Measurements from ENCODE around the gene TNFAIP8L2.
"Not testable (repeated sequence)": the region's sequence is repeated elsewhere in the genome, so short reads cannot be mapped to it uniquely, and the experiment has no call there.

The TNFAIP8L2 gene

DNA sequence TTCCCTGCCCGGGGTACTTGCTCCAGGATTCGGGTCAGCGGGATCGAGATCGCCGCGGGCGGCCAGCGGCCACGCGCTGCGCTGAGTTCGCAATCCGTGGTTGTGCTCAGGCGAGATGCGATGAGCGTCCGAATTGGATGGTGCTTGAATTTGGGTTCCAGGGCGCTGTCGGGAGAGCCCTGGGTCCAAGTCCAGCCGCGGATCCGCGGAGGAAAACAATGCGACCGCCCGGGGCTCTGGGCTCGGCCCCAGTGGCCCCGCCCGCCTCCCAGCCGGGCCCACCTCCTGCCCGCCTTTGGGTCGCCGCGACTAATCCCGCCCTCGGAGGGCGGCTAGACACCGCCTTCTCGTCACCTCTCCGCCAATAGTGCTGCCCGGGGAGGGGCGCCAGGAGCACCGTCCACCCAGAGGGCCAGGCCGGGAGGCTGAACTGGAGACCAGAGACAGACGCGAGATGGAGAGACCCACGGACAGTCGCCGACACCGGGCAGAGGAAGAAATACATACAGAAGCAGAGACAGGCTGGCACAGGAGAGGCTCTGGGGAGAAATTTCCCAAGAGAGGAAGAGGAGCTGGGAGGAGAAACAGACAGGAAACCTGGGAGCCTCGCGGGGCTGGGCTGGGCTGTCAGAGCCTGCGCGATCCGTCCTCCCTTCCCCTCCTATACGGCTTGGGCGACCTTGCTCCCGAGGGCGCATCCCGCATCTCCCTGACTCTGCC lies 9.9 kb upstream of the TNFAIP8L2 start, which contains the start of gene SEMA6C:
SEMA6C (minus strand) TSS at position 220 of the 720 bp plus-strand sequence. CDS start 4,010 bp downstream, outside the sequence.
- DNase-seq, result peak; percentile 83 to 86

GRCh38 chr1:151147132-151147503 lies 9.3 kb upstream of the TNFAIP8L2 start:
- no peak for DNase-seq

DNA sequence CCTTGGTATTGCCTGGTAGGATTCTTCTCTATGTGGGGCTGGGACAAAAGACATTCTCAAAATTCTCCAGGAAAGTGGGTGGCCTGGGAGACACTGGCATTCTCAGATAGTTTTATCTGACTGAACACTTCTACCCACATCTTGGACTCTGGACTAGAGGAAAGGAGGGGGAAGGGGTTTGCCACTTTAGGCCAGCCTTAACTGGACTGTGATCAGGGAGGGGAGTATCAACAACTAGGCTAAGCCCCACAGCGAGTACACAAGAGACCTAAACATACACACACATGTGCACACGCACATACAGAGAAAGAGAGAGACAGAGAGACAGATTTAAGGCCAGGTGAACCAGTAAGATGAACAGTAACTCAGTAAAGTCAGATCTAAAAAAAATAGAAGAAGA lies 8.8 kb upstream of the TNFAIP8L2 start:
- no peak for DNase-seq

GRCh38 chr1:151157067-151157531 lies 650 bp downstream of the TNFAIP8L2 start:
- DNase-seq, result peak in 1 of 2 experiments; percentile 54

DNA sequence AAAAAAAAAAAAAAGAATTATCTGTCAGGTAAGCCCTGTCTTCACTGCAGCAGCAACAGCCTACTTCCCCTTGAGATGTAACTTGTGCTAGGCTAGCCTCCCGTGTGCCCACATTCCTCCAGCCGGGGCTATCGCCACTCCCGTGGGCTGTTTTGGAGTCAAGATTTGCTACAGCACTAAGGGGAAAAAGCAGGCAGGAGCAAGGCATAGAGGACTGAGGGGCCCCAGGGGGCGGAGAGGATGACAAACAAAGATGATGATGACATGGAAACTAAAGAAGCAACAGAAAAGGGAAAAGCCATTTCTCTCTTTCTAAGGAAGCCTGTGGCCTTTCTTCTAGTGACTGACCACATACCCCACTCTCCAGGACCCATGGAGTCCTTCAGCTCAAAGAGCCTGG lies 1.9 kb downstream of the TNFAIP8L2 start:
- DNase-seq, result peak; percentile 50 to 54

DNA sequence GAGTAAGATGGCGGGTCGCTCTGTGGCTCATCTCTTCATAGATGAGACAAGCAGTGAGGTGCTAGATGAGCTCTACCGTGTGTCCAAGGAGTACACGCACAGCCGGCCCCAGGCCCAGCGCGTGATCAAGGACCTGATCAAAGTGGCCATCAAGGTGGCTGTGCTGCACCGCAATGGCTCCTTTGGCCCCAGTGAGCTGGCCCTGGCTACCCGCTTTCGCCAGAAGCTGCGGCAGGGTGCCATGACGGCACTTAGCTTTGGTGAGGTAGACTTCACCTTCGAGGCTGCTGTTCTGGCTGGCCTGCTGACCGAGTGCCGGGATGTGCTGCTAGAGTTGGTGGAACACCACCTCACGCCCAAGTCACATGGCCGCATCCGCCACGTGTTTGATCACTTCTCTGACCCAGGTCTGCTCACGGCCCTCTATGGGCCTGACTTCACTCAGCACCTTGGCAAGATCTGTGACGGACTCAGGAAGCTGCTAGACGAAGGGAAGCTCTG lies 2.4 kb downstream of the TNFAIP8L2 start:
- no peak for DNase-seq

- DNase-seq, result no peak
Observed at GRCh38 chr1:151159373-151159772, 2.9 kb downstream of the TNFAIP8L2 start.

DNA sequence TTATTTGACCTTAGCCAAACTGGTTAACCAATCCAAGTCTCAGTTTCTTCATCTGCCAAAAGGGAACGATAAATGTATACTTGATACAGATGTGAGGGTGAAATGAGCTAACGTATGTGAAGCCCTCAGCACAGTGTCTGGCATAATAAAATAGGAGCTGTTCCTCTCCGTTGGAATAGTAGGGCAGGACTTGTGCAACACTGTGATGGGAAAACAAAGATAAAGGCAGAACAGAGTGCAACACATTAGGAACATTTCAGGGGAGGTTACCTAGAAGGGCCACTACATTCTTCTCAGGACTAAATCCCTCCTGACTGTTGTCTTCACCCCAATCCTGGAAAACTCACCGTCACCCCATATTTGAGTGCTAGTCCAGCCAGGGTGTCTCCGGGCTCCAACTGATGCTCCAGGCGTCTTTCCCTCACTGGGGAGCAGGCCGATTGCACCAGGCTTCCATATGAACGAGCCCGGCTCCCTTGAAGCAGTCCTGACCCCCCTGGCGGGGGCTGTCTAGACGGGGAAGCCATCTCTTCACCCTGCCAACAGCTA lies 8.4 kb downstream of the TNFAIP8L2 start:
- DNase-seq, result no peak

DNA sequence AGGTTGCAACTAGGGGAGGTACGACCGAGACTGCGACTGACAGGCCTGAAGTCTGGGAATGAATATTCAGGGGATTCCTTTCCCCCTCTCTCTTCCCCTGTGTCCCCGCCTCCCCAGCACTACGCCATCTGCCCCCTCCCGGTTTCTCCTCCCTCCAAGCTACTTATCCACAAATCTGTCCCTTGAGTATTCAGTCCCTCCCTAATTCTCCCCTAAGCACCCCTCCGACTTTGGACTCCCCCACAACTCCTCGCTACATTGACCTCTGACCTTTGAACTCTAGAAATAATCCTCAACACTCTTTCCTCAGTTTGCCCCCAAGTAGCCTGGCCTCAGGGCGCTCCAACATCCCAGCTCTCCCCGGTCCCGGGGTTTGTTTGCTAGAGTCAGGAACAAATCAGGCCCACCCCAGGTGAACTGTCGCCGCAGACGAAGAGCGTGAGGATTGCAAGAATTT lies 8.9 kb downstream of the TNFAIP8L2 start:
- DNase-seq, result no peak

DNA sequence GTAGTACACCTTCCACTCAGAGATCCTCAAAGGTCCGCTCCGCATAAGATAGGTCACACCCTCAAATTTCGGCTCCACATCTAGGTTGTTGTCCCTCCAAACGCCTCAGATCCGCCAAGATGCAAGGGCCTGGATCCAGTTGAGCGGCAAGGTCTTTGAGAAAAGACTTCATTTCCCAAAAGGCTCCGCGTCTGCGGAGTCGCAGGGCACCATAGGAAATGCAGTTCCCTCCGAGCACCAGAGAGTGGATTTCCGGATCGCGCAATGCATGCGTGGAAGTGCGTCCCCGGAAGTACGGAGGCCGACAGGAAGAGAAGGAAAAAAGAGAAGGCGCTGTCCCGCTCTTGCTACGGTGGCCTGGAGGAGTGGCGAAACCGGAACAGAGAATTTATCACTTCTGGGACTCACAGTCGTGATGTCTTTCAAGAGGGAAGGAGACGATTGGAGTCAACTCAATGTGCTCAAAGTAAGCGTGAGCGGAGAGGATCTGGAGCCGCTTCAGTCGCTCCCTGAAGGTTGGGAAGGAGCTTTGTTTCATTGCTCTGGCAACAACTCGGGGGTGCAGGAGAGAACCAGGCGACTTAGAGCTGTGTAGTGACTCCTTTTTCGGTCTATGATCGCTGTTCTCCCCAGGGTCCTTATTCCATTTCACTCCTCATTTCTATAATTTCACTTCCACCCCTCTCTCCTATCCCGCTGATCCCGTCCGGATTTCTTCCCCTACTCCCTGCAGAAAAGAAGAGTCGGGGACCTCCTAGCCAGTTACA lies 9.5 kb downstream of the TNFAIP8L2 start, which contains the start of the genes LYSMD1 and SCNM1:
LYSMD1 (minus strand) TSS at position 165 of the 767 bp plus-strand sequence. CDS start 644 bp downstream, outside the sequence.
SCNM1 (plus strand) TSS at position 407 of the 767 bp plus-strand sequence; CDS start at position 416, 9 bp downstream.
- peak; percentile 88 to 95 for DNase-seq

DNA sequence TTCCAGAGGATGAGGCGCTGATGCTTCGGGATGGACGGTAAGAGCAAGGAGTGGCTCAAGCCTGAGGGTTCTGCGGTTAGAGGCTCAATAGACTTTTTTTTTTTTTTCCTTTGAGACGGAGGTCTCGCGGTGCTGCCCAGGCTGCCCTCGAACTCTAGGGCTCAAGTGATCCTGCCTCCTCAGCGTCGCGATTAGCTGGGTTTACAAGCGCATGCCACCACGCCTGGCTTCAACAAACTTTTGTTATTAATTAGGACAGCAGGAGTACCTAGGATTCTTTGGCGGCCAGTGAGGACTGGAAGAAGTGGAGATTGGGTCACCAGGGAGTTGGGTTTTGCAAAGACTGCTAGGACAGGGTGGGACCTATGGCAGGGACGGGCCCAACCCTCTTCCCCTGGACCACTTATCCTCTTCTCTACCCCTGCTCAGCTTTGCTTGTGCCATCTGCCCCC lies 10.1 kb downstream of the TNFAIP8L2 start:
- DNase-seq, result no peak

DNA sequence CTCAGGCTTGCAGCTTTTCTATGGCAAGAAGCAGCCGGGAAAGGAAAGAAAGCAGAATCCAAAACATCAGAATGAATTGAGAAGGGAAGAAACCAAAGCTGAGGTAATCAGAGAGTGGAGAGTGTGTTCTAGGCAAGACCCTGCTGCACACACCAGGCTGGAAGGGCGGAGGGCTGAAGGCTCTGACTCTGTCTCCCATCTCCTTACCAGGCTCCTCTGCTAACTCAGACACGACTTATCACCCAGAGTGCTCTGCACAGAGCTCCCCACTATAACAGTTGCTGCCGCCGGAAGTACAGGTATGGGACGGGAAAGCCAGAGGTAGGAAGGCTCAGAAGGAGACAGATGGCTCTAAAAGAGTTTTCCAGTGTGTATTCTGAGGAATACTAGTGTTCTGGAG lies 10.7 kb downstream of the TNFAIP8L2 start:
- no peak for DNase-seq

DNA sequence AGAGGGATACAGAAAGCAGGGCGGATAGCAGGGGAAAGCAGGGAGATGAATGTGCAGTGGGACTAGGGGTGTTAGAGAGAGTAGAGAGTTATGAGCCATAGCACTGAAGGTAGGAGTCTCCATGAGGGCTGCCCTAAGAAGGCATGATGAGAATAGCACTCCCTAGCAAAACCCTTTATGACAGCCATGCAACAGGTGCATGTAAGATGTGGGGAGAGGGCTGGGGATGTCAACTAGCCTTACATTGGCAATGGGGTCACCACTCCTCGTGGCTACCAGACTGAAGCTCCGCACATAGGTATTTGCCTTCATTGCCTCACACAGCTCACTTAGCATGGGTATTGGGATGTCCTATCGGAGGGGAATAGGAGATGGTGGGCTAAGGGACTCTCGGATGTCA lies 14.7 kb downstream of the TNFAIP8L2 start:
- DNase-seq, result no peak

- no peak for DNase-seq
Observed at GRCh38 chr1:151175041-151175741, 18.7 kb downstream of the TNFAIP8L2 start.

DNA sequence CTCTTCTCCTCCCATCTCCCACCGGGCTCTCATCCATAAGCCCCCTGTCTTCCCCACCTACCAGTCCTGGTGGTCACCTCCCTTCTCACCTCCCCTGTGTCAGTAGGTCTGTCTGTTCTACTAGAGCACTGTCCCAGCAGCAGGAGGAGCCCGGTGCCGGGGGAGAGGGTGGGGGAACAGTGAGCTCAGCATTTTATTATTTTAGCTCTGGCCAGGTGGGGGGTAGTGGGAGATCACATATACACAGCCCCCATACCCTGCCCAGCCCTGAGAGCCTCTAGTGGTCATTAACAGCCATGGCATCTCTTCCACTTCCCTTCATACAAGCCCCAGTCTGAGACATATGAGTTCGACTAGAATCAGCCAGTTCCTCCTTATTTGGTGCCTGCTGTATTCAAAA lies 19.4 kb downstream of the TNFAIP8L2 start, which contains the start of gene TMOD4:
TMOD4 (minus strand) TSS at position 119 of the 400 bp plus-strand sequence. CDS start 1,106 bp downstream, outside the sequence.
- DNase-seq, result no peak

- no peak for DNase-seq
Observed at GRCh38 chr1:151176514-151177045, 20.1 kb downstream of the TNFAIP8L2 start.

GRCh38 chr1:151184211-151184610 lies 27.8 kb downstream of the TNFAIP8L2 start:
- DNase-seq, result no peak

DNA sequence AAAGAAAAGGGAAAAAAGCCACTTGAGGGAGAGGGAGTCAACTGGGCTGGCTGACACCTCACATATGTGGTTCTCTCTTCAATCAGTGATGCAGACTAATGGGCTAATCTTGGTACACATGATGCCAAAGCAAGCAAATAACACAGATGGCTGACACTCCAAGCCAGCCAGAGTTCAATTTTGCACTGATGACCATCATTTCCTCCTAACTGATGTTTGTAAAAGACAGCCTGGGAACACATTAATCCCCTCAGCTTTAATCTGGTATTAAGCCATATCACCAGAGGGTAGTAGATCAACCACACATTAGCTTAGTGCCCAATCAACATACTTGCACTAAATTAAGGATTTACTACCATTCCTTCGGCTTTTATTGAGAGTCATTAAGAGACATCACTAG lies 30.8 kb downstream of the TNFAIP8L2 start:
- DNase-seq, result no peak

GRCh38 chr1:151188667-151189066 lies 32.2 kb downstream of the TNFAIP8L2 start:
- not testable (repeated sequence) for DNase-seq

DNA sequence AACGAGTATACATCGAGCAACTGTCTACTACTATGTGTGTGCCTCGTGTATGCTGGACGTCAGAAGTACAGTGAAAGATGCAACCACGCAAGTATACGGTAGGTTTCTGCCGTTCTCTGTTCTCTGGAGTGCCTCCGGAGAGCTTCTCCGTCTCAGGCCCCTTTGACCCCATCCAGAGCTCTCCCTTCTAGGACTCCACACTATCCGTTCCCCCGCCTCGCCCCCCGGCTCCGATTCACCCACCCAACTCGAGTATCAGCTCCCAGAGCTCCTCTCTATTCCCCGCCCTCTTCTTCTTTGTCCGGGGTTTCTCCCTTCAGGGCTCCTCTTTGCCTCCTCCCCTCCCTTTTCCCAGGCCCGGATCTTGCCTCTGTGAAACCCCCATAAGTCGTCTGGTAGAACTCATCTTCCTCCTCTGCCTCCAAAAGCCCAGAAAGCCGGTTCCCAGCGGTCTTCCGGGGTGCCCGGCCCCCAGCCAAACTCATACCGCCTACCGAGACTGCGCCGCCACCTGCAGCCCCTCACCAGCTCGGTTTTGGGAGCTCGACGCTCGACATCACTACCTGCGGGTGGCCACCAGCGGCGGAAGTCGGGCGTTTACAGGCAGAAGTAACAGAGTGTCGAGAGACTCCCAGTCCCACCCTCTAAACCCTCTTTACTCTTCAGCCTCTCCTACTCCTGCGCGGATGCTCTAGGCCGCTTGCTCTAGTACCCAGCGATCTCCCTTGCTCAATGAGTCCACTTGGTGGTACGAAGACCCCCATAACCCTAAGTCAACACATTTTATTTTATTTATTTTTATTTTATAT lies 33.4 kb downstream of the TNFAIP8L2 start, which contains the start of gene VPS72:
VPS72 (minus strand) TSS at position 561 of the 809 bp plus-strand sequence; CDS start at position 485, 76 bp downstream.
- peak; percentile 77 to 84 for DNase-seq

DNA sequence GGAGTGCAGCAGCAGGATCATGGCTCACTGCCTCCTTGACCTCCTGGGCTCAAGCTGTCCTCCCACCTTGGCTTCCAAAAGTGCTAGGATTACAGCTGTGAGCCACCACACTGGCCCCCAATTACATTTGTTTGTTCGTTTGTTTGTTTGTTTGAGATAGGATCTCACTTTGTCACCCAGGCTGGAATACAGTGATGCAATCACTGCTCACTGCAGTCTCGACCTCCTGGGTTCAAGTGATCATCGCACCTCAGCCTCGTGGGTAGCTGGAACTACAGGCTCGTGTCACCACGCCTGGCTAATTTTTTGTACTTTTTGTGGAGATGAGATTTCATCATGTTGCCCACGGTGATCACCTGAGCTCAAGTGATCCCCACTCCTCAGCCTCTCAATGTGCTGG lies 35.6 kb downstream of the TNFAIP8L2 start:
- DNase-seq, result no peak
